NCI-H82 treated with DMSO at 0.1 percent for 48 hours (cell line): ENCODE results near the gene ZNF628.

Experiments used
- DNase-seq: peaks from one replicate; lab custom pipeline; 2025; ENCODE audit not compliant: unreplicated experiment; lab: John Stamatoyannopoulos, UW

ZNF628 gene

GRCh38 chr19:55464662-55465054 lies 11.8 kb upstream of the ZNF628 start, which contains the start of gene C19orf85:
Gene C19orf85, minus strand, starts transcription at chr19:55464751. Its CDS starts 197 bp downstream, at chr19:55464554.
- DNase-seq = no peak

GRCh38 chr19:55465460-55466240 lies 10.8 kb upstream of the ZNF628 start:
- no peak for DNase-seq

- DNase-seq = no peak
Observed at GRCh38 chr19:55466241-55466614, 10.2 kb upstream of the ZNF628 start.

- DNase-seq = no peak
Observed at GRCh38 chr19:55467236-55468053, 9.0 kb upstream of the ZNF628 start.

- no peak for DNase-seq
Observed at GRCh38 chr19:55468054-55468393, 8.4 kb upstream of the ZNF628 start.

- no peak for DNase-seq
Observed at GRCh38 chr19:55471266-55471665, 5.2 kb upstream of the ZNF628 start.

GRCh38 chr19:55472463-55472862 lies 4.0 kb upstream of the ZNF628 start:
- no peak for DNase-seq

- no peak for DNase-seq
Observed at GRCh38 chr19:55473225-55474012, 3.0 kb upstream of the ZNF628 start.

GRCh38 chr19:55474269-55475265 lies 1.9 kb upstream of the ZNF628 start:
- DNase-seq = no peak

GRCh38 chr19:55477905-55478304 lies 1.5 kb downstream of the ZNF628 start:
- DNase-seq = no peak

- DNase-seq = no peak
Observed at GRCh38 chr19:55478364-55478763, 1.9 kb downstream of the ZNF628 start.

GRCh38 chr19:55479045-55479444 lies 2.6 kb downstream of the ZNF628 start:
- no peak for DNase-seq

GRCh38 chr19:55479451-55480230 lies 3.2 kb downstream of the ZNF628 start:
- DNase-seq = no peak

- no peak for DNase-seq
Observed at GRCh38 chr19:55481148-55481793, 4.9 kb downstream of the ZNF628 start.

- DNase-seq = no peak
Observed at GRCh38 chr19:55481794-55482155, 5.4 kb downstream of the ZNF628 start.

GRCh38 chr19:55482156-55482961 lies 5.9 kb downstream of the ZNF628 start:
- no peak for DNase-seq

- DNase-seq = no peak
Observed at GRCh38 chr19:55482967-55483705, 6.7 kb downstream of the ZNF628 start.
